ENCODE data around the gene C16orf74. TPM values are rescaled to one million over a fixed set of nuclear protein-coding genes. Genes with fewer than 3 reads are reported as not detected.
A peak's percentile ranks its signal among the peaks of the same experiment; 100 is the strongest.

The C16orf74 gene
- total RNA-seq, 1 donor from 2014 or later = 2.3 TPM

GRCh38 chr16:85698935-85699558, 51.8 kb downstream of the C16orf74 start:
- H3K4me1 ChIP-seq = peaks cover 6% of the 10 kb centered on the region
- peak overlapping the region; percentile 5 for H3K4me3 ChIP-seq
- intact Hi-C loops (cut with micrococcal nuclease) = no loop called here
- H3K36me3 ChIP-seq = no peaks in the 10 kb centered on the region
- peak overlapping the region; percentile 58 for H3K27ac ChIP-seq (replicated peaks)
- H3K9me3 ChIP-seq (replicated peaks) = peaks cover 6% of the 10 kb centered on the region
- no peak for DNase-seq
- H3K27me3 ChIP-seq (ENCODE audit: low read depth) = peaks cover 44% of the 10 kb centered on the region
- no peak for TF ChIP-seq CTCF (IDR thresholded peaks at IDR 0.05; ENCODE audit: borderline replicate concordance)

GRCh38 chr16:85698459-85698891, 52.4 kb downstream of the C16orf74 start:
- Histone ChIP-seq H3K4me1 (peaks cover 6% of the 10 kb centered on the region), H3K36me3 (no peaks in the 10 kb centered on the region), H3K4me3 (no peak overlapping the region), H3K27me3 (ENCODE audit: low read depth) (peaks cover 50% of the 10 kb centered on the region), H3K9me3 (replicated peaks) (peaks cover 6% of the 10 kb centered on the region), H3K27ac (replicated peaks) (no peak overlapping the region)
- no peak for DNase-seq
- intact Hi-C loops (cut with micrococcal nuclease) = no loop called here
- TF ChIP-seq CTCF (IDR thresholded peaks at IDR 0.05; ENCODE audit: borderline replicate concordance) = no peak

GRCh38 chr16:85697431-85697830, 53.5 kb downstream of the C16orf74 start:
- TF ChIP-seq CTCF (IDR thresholded peaks at IDR 0.05; ENCODE audit: borderline replicate concordance) = no peak
- intact Hi-C loops (cut with micrococcal nuclease) = no loop called here
- Histone ChIP-seq H3K9me3 (replicated peaks) (peaks cover 6% of the 10 kb centered on the region), H3K27ac (replicated peaks) (no peak overlapping the region), H3K36me3 (no peaks in the 10 kb centered on the region), H3K27me3 (ENCODE audit: low read depth) (peaks cover 54% of the 10 kb centered on the region), H3K4me1 (peaks cover 6% of the 10 kb centered on the region), H3K4me3 (no peak overlapping the region)
- no peak for DNase-seq

GRCh38 chr16:85696781-85697180, 54.1 kb downstream of the C16orf74 start:
- H3K27ac ChIP-seq (replicated peaks) = no peak overlapping the region
- no peaks in the 10 kb centered on the region for H3K36me3 ChIP-seq
- DNase-seq = no peak
- no peak for TF ChIP-seq CTCF (IDR thresholded peaks at IDR 0.05; ENCODE audit: borderline replicate concordance)
- peaks cover 58% of the 10 kb centered on the region for H3K27me3 ChIP-seq (ENCODE audit: low read depth)
- peaks cover 6% of the 10 kb centered on the region for H3K4me1 ChIP-seq
- peaks cover 4% of the 10 kb centered on the region for H3K9me3 ChIP-seq (replicated peaks)
- no peak overlapping the region for H3K4me3 ChIP-seq
- intact Hi-C loops (cut with micrococcal nuclease) = no loop called here

- H3K36me3 ChIP-seq = no peaks in the 10 kb centered on the region
Observed at GRCh38 chr16:85695196-85696128, 55.4 kb downstream of the C16orf74 start.

More at GRCh38 chr16:85695196-85696128, 55.4 kb downstream of the C16orf74 start:
- no peak for TF ChIP-seq CTCF (IDR thresholded peaks at IDR 0.05; ENCODE audit: borderline replicate concordance)
- Histone ChIP-seq H3K4me1 (peaks cover 6% of the 10 kb centered on the region), H3K9me3 (replicated peaks) (no peaks in the 10 kb centered on the region), H3K27ac (replicated peaks) (no peak overlapping the region), H3K4me3 (no peak overlapping the region), H3K27me3 (ENCODE audit: low read depth) (peaks cover 58% of the 10 kb centered on the region)
- DNase-seq = no peak
- intact Hi-C loops (cut with micrococcal nuclease) = no loop called here
